NCI-H446 (cell line): ENCODE results near the gene NR2E3.

Experiments
- DNase-seq, 2 experiments: peaks; one replicate each; lab custom pipeline; 2025; lab: John Stamatoyannopoulos, UW

Gene NR2E3

DNA sequence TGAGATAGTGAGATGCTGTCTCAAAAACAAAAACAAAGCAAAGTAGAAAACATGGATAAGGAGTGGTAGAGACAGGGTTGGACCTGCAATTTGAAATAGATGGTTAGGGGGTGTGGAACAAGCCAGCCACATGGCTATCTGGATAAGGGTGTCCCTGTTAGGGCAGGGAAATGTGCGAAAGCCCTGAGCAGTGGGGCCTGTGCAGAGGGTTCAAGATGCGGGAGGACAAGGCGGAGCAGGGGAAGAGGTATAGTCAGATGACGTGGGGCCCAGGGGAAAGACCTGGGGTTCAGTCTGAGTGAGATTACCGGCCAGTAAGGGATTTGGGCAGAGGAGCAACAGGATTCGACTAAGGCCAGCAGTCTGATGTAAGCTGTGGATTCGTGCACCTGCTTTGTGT lies 18.4 kb upstream of the NR2E3 start:
- DNase-seq = no peak

DNA sequence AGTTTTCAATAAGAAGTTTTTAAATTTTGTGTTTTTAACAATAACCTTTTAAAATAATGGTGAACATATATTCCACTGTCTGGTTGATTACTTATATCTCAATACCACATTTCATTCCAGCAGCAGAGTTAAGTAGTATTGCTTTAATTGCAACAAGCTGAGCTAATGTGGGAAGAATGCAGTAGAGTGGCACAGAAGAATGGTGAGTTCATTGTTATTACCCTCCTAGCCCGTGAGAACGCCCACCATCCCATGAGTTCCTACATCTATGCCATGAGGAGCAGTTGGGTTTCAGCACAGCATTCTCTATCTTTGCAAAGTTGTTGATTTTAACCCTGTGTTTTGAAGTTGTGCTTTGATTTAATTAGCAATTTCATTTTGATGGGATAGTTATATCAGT lies 17.8 kb upstream of the NR2E3 start:
- DNase-seq = no peak

DNA sequence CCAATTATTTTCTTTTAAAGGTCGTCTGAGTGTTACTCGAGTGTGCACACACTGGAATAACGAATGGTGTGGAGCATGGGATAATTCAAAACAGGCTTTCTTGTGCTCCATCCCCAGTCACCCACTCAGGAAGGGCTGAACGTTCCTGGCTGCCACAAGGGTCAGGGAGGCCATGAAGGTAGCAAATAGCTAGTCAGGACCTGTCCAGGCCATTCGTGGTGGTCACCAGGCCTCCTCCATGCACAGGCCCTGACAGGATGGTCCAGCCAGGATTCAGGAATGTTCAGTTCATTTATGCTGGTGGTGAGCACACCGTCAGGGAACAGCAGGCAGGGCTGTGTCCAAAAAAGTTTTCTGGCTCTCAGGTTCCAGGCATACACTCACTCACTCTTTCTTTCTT lies 11.7 kb upstream of the NR2E3 start:
- DNase-seq = no peak

DNA sequence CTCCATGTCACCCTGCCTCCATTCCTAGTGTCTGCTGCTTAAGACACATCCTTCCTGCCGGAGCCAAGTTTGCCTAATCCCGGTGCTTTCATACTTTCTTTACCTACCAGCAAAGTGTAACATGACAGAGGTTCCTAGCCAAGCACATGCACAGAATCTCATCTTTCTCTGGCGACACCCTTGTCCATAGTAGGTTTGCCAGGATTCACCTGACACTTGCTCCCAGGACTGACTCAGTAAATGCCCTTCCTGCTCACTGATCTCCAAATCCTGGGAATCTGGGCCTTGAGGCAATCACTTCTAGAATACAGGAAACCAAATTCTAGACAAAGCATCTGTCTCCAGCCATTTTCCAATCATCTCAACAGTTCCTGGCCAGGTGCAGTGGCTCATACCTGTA lies 10.2 kb upstream of the NR2E3 start:
- no peak for DNase-seq

DNA sequence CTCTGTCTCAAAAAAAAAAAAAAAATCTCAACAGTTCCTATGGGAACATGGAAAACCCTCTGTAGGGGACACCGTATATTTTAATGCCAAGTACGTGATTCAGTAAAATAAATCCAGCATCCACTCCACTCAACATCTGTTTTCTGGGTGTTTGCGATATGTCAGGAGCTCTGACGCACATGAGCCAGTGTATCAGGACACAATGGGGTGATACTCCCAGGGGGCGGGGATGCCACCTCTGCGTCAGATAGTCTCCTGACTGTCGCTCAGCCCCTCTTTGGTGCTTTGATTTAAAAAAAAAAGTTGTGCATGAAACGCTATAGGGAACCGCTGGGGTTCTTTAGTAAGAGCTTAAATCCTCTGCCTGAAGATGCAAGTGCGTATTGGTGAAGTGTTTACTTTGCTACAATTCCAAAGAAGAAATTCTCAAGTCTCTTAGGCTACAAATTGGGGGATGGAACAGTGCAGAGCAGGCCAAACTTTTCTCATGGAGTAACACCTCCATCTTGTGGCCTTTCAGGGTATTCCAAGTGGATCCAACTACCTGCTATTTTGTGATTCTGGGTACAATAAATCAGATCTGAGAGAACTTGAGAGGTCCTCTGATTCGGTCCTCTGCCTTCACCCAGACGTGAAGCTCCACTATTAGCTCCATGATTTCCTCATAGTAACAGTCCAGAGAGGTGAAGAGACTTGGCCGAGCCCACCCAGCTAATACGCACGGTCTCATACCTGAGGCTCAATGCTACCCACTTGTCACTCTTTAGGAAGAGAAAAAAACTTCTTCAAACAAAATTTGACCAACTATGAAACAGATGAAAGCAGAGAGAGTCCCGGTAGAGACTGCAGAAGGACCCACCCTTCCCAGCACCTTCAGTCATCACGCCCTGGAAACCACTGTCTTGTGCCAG lies 9.3 kb upstream of the NR2E3 start:
- peak; percentile 10 to 49 for DNase-seq

DNA sequence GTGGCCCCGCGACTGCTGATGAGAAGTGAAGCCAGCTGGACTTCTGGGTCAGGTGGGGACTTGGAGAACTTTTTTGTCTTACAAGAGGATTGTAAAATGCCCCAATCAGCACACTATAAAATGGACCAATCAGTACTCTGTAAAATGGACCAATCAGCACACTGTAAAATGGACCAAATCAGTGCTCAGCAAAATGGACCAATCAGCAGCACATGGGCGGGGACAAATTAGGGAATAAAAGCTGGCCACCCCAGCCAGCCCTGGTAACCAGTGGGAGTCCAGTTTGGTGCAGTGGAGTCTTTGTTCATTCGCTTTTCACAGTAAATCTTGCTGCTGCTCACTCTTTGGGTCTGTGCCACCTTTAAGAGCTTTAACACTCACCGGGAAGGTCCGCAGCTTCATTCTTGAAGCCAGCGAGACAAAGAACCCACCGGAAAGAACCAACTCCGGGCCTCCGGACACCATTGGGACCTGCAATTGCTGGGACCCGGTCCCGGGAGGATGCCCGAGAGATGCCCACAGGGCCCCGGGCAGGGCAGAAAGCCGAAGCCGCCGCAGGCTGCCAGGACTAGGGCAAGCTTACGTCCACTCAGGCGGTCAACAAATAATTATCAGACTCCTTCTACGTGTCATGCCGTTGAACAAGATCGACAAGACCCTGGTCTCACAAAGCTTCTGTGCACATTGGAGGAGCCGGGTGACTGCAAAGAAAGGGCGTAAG lies 8.3 kb upstream of the NR2E3 start:
- no peak for DNase-seq

DNA sequence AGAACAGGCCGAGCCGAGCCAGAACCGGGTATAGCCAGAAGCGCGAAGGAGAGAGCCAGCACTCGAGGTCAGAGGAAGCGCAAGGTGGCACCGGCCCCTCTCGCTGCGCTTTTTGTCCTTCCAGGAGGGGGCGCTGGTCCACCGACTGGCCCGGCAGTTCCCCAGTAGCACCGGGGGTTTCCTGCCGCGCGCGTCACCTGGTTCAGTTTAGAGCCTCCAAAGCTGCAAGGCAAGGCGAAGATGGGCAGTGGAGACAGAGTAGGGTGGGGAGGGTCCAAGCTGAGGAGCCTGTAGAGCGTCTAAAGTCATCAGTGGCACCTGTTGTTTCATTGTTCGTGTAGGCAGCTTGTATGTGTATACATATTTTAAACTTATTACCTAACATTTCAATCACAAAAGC lies 7.6 kb upstream of the NR2E3 start:
- DNase-seq = no peak

DNA sequence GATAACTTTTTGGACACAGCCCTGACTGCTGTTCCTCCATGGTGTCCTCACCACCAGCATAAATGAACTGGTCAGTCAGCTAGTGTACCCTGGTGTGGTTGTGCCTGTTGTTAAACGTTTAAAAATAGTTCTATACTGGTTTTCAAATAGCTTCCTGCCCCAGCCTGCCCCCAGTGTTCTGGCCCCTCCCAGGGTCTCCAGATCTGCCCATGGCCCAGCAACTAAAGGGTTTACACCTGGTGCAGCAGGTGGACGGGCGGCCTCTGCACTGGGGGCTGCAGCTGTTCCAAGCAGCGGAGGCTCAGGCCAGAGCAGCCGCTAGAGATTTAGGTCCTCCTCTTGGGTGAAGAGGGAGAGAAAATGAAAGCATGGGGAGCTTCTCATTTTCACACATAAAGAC lies 6.1 kb upstream of the NR2E3 start:
- DNase-seq = no peak

DNA sequence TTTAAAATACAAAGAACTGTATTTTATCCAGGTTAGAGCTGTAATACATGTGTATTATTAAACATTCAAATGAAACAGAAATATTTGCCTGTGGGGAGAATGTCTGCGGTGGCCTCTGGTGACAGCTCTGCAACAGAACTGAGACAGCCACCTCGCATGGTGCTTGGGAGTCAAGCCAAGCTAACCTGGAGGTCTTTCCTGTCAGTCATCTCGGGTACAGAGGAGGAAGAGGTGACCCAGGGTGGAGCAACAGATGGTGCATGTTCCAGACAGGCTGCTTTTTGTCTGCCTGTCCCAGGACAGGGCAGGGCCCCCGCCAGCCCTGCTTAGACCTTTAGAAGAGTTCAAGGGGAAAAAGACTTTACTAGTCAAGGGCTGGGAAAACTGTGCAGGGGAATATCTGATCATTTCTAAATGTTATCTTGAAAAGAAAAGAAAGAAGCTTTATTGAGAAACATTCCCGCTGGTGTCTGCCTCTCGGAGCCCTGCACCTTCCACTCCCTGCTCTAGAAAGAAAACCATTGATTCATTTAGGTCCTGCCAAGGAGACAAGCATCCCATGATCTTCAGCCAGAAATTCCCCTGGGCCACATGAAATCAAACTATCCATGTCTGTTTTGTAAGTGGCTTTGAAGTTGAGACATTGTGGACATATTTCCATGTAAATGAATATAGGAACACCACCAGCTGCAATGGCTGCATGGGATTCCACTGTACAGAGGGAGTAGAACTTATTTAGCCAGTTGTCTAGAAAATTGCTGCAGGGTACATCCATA lies 5.5 kb upstream of the NR2E3 start:
- no peak for DNase-seq

DNA sequence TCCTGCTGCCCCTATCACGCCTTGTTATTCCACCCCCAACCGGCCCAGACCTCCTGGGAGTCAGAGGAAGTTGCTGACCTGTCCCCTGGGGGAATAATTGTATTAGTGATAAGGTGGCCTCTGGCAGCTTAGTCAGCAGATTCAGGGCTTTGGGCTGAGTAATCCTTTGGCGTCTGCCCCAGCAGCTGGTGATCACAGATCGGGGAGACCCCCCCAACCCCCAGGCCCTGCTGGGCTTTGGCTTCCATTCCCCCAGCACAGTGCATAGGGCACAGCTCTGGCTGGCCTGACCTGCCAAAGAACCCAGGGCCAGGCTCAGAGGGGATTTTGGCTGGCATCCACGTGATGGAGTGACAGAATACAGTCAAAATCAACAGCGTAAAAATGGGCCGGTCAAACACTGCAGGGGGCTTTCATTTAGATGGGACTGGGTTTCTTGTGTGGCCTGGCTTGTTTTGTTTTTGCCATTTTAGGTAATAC lies 3.9 kb upstream of the NR2E3 start:
- peak in 1 of 2 experiments; percentile 27 for DNase-seq

DNA sequence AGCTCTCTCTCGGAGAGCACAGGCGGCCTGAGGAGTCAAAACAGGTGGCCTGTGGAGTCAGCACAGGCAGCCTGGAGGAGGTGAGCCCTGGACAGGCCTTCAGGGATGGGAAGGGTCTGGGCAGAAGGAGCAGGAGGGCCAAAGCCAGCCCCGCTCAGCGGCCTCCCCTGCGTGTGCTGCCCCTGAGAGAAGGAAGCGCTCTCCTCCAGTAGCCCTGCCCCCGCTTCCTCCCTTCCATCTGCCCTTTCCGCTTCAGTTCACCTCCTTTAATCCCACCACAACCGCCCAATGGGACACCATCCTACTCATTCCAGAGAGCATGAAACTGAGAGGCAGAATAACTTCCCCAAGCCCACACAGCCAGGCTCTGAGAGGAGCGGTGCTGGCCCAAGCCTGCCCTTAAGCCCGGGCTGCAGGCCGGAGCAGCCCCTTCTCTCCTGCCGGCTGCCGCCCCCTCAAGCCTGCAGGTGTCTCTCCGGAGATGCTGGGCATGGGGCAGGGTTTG lies 3.2 kb upstream of the NR2E3 start:
- no peak for DNase-seq

DNA sequence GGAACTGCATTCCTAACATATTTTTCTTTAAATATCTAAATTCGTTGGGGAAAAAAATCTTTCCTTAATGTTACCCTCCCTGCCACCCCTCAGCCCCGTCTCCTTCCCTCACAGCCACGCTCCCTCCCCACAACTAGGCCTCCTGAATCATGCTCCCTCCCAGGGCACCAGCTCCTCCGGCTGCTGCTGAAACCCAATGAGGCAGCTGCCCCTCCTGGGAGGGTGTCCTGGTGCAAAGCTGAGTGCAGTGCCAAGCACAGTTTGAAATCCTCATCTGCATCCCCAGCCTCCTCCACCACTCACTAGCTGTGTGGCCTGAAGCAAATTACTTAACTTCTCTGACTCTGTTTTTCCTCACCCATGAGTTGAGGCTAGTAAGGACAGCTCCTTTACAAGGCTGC lies 2.7 kb upstream of the NR2E3 start:
- no peak for DNase-seq

DNA sequence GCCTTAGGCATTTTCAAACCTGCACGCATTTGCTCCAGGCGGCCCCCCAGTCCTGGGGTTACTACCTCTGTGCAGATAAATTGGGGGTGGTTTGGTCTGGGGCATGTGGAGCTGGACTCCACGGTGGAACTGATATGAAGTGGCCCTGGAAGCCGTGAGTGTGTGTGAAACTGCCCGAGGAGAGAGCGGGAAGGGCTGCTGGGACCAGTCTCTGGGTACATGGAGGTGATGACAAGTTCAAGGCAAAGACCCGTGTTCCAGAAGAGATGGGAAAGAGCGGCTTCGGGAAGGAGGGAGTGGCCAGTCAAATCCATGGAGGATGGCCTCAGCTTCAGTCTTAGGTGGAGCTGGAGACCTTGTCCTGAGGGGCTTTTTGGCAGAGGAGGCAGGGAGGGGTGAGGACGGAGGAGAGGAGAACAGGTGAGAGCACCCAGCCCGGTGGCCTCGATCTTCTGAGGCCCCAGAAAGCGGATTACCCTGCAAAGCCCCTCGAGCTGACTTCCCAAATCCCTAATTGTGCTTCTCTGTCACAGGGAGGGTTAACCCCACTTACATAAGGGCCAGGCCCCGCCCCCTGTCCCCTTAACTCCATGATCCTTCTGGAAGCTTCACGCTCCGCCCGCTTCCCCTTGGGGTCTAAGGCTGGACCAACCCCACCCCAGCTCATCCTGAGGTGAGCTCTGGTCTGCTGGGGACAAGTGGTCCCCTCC lies 1.9 kb upstream of the NR2E3 start:
- DNase-seq = no peak

DNA sequence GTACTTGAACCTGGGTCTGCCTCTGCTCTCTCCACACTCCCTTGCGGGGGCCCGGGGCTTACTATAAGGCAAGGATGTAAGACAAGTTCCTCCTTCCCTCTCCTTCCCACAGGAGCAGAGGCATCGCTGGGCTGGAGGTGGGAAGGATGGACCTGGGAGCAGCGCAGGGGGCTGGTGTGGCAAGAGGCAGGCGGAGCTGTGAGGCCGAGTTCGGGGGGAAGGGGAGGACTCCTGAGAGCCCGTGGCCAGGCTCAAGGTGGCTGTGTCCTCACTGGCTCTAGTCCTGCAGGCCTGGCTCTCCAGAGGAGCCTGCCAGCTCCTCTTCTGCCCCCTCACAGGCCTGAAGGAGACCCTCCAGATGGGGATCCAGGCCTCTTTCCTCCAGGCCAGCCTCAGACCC lies 1.0 kb upstream of the NR2E3 start:
- no peak for DNase-seq

DNA sequence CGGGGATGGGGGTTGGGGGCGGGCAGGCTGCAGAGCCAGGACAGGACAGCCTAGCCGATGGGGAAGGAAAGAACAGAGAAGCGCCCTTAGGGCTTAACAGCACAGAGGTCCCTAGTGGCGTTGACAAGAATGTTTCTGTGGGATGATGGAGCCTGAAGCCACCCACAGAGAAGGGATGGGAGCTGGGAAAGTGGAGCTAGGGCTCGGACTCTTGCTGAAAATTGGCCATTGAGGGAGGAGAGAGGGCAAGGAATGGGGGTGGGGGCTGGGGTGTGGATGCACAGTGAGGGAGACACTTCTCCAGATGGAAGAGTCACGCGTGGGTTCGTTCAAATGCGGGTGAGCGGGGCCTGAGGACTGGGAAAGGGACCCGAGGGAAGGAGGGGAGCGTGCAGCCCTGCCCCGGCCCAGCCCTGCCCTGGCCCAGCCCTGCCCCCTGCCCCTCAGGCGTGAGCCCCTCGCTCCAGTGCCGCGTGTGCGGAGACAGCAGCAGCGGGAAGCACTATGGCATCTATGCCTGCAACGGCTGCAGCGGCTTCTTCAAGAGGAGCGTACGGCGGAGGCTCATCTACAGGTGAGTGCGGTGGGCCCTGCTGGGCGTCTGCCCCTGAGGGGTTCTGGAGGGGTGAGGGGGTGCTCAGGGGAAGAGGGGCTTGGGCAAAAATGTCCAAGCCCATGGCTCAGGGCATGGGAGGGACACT lies 832 bp downstream of the NR2E3 start:
- DNase-seq = no peak

DNA sequence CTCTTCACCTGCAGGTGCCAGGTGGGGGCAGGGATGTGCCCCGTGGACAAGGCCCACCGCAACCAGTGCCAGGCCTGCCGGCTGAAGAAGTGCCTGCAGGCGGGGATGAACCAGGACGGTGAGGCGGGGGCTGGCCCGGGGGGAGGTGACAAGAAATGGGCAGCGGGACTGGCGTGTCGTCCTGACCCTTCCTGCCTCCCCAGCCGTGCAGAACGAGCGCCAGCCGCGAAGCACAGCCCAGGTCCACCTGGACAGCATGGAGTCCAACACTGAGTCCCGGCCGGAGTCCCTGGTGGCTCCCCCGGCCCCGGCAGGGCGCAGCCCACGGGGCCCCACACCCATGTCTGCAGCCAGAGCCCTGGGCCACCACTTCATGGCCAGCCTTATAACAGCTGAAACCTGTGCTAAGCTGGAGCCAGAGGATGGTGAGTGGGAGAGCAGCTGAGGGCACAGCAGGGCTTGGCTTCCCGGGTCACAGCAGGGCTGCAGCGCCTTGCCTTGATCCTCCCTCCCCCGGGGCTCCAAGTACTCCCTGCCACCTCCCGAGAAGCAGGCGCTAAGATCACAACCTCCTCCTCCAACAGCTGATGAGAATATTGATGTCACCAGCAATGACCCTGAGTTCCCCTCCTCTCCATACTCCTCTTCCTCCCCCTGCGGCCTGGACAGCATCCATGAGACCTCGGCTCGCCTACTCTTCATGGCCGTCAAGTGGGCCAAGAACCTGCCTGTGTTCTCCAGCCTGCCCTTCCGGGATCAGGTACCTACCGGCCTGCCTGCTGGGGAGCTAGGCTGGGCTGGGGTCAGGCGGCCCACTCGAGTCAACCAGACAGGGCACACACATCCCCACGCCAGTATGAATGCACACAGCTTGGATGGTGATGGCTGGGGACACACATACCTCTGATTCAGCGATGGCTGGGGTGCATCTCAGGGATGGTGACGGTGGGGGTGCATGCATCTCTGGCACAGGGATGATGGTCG lies 1.7 kb downstream of the NR2E3 start:
- DNase-seq = no peak

DNA sequence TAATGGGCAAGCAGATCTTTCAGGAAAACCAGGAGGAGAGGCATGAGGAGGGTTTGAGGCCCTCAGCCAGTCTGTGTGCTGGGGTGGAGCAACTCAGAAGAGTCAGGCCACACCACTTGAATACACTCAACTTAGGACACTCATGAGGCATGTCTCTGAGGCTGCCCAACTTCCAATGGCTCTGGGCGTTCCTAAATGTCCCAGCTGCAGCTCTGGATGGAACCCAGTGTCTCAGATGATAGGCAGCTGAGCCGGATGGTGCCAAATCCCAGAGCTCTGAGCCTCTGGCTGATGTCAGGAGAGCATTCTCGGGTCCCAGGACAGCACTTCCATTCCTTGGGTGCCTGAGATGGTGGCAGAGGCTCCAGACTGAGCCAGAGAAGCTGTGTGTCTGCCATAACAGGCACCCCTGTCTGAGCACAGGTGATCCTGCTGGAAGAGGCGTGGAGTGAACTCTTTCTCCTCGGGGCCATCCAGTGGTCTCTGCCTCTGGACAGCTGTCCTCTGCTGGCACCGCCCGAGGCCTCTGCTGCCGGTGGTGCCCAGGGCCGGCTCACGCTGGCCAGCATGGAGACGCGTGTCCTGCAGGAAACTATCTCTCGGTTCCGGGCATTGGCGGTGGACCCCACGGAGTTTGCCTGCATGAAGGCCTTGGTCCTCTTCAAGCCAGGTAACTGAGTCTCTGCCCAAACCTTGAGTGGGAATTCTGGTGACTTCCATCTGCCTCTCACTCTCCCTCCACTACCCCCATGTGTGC lies 2.8 kb downstream of the NR2E3 start:
- no peak for DNase-seq

DNA sequence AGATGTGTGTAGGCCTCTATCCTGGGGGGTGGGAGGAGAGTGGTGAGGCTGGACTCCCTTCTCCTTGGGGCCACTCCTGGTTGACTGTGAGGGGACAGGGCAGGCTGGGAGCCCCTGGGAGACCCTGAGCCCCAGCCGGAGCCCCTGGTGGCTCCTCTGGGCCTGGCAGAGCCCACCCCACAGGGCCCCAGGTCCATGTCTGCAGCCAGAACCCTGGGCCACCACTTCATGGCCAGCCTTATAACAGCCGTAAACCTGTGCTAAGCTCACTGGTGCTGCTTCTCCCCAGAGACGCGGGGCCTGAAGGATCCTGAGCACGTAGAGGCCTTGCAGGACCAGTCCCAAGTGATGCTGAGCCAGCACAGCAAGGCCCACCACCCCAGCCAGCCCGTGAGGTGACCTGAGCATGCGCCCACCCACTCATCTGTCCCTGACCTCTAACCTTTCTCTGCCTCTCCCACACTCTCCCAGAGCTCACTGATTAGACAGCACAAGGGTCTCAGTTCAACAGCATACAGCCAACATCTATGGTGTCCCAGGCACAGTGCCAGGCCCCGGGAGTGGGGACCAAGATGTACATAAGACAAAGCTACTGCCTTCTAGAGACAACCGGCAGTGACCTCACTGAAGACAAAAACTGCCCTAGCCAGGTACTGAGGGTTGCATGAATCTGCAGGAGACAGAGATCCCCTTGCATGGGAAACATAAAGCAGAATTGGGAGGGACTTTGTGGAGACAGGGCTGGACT lies 3.5 kb downstream of the NR2E3 start:
- no peak for DNase-seq
